Jurkat, Clone E6-1 (cell line): ENCODE measurements around the gene RETN.

Source experiments
- DNase-seq: peaks from one replicate; pipeline ENCODE4 v3.0.0-alpha.2; 2011; ENCODE audit warnings: low read depth, low spot score
- H3K4me3 ChIP-seq: 2 replicates; pipeline ENCODE4 v1.5.1; 2011; ENCODE audit warnings: mild to moderate bottlenecking, low read length, control low read depth, moderate library complexity

Gene RETN

DNA sequence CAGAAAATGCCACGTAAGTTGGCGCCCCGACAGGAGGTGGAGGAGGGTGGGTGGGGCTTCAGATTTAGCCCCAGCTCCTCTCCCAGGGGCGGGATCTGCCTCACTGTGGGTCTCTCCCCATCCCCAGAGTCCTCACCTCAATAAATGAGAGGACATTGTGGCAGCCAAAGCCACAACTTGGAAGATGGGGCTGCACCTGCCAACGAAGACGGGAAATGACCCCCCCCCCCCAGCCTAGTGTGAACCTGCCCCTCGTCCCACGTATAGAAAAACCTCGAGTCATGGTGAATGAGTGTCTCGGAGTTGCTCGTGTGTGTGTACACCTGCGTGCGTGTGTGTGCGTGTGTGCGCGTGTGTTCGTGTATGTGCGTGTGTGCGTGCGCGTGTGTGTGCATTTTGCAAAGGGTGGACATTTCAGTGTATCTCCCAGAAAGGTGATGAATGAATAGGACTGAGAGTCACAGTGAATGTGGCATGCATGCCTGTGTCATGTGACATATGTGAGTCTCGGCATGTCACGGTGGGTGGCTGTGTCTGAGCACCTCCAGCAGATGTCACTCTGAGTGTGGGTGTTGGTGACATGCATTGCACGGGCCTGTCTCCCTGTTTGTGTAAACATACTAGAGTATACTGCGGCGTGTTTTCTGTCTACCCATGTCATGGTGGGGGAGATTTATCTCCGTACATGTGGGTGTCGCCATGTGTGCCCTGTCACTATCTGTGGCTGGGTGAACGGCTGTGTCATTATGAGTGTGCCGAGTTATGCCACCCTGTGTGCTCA, 10.3 kb downstream of the RETN start:
- DNase-seq, result peak; percentile 75
- H3K4me3 ChIP-seq, result peak overlapping the region; percentile 31

DNA sequence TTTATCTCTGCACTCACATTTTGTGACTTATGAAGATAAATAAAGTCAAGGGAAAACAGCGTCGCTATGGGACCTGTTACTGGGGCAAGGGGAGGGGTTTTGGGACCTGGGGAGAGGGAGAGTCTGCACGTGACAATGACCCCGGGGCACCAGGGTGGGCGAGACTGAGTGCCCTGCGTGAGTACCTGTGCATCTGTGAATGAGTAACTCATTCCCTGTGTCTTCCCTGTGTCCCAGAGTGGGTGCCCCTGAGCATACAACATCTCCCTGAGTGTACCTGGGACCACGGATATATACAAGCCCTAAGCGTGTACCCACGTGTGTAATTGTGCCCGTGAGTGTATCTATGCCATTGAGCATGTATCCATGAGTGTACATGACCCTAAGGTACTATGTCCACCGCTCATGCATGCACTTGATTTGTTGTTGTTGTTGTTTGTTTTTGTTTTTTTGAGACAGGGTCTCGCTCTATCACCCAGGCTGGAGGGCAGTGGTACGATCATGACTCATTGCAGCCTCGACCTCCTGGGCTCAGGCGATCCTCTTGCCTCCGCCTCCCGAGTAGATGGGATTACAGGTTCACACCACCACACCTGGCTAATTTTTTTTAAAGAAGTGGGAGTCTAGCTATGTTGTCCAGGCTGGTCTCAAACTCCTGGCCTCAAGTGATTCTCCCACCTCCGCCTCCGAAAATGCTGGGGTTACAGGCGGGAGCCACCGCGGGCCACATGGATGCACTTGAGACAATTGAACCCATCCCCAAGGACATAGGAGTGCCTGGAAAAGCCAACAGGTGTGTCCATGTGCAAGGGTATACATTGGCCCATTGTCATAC, 11.1 kb downstream of the RETN start:
- peak overlapping the region; percentile 87 for H3K4me3 ChIP-seq
- DNase-seq, result no peak

DNA sequence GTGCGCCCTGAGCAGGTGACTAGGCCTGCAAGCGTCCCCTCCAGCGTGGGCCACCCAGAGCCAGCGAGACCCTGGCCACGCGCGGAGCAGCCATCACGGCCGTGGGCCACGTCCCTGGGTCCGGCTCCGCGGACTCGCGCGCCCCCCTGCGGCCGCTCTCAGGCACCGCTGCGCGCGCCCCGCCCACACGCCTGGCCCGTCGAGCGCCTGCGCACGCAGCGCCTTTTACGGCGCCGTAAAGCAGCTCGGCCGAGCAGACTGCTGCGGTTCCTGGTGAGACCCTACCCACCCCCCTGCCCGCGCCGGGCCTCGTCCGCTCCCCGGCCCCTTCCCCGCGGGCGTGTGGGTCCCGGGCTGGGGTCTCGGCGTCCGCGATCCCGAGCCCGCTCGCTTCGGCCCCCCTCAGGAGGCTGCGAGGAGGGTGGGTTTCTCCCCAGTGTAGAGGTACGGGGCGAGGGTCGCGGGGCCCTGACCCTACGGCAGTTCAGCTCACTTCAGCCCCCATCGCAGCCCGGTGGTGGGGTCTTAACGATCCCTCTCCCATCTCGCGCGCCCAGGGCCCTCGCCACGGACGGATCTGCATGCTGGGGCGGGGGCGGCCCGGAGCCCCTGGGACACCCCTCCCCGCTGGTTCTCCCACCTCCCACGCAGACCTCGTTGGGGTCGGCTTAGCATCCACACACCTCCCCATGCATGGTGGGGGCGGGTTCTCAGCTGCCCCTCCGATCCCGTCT, 11.9 kb downstream of the RETN start, which contains the start of gene TRAPPC5:
TRAPPC5 (plus strand) TSS at position 228 of the 734 bp plus-strand sequence. CDS start 1,421 bp downstream, outside the sequence.
- peak within 1 kb of the TSS; percentile 87 for H3K4me3 ChIP-seq
- peak; percentile 78 for DNase-seq

DNA sequence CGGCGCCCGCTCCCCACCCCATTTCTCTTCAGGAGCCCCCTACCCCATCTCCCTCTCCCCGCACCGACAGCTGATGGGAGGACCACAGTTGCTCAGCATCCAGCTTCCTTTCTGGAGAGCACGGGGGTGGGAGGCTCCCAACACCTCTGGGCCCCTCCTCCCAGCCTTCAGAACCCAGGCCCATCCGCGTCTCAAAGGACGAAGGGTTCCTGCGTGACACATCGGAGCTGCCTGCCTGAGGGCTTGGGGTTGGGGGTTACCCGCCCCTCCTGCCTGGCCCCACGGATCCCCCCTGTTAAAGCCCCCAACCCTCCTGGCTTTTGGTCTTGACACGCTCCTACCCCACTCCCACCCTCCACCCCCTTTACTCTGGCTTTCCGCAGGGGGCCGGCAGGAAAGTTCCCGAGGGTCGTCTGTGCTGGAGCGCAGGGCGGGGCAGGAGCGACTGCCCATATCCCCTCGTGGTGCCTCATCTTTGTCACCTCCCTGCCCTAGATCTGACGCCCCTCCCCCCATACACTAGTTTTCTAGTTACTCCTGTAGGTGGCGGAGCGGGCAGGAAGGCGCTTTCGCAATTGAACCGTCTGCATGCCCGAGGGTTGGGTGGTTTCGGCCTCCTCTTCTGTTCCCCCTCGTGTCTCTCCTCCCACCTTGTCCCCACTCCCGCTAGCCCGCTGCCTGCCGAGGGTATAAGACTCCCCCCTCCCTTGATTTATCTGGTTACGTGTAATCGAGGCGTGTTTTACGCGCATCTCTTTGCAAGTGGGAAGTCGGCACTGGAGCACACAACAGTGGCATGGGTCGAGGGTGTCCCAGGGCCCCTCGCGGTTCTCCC, 12.7 kb downstream of the RETN start:
- peak overlapping the region; percentile 87 for H3K4me3 ChIP-seq
- peak; percentile 90 for DNase-seq

DNA sequence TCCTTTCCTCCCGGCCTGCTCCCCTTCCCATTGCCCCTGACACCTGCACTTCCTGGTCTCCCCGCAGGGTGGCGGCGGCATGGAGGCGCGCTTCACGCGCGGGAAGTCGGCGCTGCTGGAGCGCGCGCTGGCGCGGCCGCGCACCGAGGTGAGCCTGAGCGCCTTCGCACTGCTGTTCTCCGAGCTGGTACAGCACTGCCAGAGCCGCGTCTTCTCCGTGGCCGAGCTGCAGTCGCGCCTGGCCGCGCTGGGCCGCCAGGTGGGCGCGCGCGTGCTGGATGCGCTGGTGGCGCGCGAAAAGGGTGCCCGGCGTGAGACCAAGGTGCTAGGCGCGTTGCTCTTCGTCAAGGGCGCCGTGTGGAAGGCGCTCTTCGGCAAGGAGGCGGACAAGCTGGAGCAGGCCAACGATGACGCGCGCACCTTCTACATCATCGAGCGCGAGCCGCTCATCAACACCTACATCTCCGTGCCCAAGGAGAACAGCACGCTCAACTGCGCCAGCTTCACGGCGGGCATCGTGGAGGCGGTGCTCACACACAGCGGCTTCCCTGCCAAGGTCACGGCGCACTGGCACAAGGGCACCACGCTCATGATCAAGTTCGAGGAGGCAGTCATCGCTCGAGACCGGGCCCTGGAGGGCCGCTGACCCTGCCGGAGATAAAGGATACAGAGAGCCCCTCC, 13.5 kb downstream of the RETN start:
- no peak for DNase-seq
- peak overlapping the region; percentile 87 for H3K4me3 ChIP-seq

DNA sequence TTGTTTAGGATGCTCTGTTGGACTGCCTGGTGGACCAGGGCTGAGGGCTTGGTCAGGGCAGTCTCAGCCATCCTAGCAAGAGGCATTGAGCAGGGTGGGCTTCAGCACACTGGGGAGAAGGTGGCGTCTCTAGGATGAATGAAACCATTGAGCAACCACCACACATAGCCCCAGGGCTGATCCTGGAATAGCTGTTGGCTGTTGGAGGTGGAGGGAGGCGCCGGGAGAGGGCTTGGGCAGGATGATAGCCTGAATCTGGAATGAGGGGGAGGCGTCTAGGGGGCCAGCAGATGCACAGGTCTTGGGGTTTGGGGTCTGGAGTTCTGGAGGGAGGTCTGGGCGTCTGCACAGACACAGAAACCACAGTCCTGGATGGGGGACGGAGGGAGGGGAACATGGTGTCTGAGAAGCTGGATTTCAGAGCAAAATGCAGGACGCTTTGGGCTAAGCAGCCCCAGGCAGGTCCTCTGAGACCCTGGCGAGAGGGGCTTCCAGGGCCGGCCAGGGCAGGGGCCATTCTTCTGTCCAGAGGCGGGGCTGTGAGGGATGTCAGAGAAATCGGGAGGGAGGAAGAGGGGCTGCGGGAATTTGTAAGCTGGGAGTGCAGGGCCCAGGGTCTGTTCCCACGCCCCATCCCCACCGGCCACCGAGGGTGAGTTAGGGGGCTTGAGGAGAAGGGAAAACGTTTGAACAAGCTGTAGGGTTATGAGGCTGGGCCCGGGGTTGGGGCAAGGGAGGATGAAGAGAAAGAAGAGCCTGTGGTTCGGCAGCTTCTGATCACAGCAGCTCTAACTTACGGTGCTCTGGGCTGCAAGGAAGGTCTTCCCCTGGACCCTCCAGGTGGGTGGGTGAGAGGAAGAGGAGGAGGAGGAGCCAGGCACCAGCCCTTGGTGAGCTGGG, 16.9 kb downstream of the RETN start:
- no peak overlapping the region for H3K4me3 ChIP-seq
- DNase-seq, result no peak

DNA sequence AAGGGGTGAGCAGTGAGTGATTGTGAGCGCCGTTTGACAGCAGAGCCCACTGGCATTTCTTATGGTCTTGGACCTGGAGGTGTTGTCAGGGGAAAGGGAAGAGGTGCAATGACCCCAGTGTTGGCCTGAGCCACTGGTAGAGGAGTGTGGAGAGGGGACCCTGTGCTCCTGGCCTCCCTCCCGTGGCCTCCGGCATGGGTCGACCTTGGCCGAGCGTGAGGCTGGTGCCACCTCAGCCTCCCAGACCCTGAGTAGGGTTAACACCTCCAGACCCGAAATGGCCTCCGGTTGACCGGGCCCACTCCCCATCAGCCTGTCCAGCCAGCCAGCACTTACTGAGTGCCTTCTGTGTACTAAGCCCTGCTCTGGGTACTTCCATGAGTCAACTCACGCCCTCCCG, 18.3 kb downstream of the RETN start:
- DNase-seq, result no peak
- no peak overlapping the region for H3K4me3 ChIP-seq

DNA sequence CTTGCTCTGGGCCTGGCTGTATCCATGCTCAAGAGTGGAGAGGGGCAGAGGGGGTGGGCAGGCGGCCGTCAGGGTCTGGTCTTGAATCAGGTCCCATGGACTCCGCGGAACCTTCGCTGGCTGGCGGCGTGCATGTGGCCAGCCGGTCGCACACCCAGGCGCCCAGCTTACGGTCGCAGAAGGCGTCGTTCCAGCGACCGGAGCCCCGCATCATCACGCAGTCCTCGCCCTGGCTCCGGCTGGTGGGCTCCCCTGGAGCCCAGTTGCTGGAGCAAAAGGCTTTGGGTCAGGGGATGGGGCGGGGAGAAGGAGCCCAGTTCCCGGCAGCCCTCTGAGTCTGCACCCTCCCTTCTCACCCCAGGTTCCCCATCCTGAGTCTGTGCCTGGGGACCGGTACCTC, 20.3 kb downstream of the RETN start:
- no peak overlapping the region for H3K4me3 ChIP-seq
- no peak for DNase-seq

DNA sequence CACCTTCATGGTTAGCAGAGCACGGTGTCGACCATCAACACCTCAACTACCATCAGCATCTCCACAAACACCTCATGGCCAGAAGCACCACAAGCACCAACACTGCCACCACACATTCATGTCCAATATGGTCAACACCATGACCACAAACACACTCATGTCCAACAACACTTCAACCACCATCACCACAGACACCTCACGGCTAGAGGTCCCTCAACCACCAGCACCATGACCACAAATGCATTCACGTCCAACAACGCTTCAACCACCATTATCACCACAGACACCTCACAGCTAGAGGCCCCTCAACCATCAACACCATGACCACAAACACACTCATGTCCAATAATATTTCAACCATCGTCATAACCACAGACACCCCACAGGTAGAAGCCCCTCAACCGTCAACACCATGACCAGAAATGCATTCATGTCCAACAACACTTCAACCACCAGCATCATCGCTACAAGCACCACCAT, 22.0 kb downstream of the RETN start:
- H3K4me3 ChIP-seq, result no peak overlapping the region
- no peak for DNase-seq

DNA sequence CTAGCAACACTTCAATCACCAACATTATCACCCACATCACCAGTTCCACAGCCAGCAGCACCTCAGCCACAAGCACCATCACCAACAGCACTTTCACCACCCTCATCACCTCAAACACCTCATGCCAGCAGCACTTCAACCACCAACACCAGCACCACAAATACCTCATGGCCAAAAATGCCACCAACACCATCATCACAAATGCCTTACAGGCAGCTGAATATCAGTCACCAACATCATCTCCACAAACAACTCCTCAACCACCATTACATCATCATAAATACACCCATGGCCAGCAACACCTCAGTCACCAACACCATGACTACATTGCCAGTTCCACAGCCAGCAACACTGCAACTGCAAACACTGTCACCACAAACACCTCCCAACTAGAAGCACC, 22.6 kb downstream of the RETN start:
- H3K4me3 ChIP-seq, result no peak overlapping the region

DNA sequence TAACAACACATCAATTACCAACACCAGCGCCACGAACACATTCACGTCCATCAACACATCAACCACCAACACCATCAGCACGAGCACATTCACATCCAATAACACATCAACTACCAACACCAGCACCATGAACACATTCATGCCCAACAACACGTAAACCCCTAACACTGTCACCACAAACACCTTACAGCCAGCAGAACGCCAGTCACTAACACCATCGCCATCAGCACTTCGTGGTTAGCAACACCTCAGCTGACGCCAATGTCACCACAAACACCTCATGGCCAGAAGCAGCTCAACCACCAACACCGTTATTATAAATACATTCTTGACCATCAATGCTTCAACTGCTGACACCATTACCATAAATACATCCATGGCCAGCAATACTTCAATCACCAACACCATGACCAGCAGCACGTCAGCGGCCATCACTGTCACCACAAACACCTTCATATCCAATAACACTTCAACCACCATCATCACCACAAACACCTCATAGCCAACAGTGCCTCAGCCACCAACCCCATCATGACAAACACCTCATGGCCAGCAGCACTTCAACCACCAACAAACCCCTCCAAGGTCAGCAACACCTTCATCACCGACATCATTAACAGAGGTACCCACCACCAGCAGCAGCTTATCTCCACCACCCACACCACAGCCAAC, 23.7 kb downstream of the RETN start:
- no peak overlapping the region for H3K4me3 ChIP-seq
- no peak for DNase-seq

More for the DNA sequence above, 22.6 kb downstream of the RETN start:
- DNase-seq, result no peak

DNA sequence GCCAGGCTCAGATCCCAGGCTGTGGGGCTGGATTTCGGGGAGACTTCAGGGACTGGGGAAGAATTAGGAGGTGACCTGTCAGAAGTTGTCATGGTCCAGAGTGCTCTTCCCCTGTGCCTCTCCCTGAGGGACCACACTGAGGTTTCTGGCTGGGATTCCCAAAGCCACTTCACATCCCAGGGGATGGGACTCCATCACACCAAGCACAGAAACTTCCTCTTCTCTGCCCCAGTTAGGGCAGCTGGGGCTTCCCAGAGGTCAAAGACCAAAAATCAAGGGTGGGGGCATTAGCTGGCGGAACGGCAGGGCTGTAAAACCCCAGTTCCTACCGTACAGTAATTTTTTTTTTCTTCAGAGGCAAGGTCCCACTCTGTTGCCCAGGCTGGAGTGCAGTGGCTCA, 25.6 kb downstream of the RETN start:
- DNase-seq, result no peak
- H3K4me3 ChIP-seq, result no peak overlapping the region

DNA sequence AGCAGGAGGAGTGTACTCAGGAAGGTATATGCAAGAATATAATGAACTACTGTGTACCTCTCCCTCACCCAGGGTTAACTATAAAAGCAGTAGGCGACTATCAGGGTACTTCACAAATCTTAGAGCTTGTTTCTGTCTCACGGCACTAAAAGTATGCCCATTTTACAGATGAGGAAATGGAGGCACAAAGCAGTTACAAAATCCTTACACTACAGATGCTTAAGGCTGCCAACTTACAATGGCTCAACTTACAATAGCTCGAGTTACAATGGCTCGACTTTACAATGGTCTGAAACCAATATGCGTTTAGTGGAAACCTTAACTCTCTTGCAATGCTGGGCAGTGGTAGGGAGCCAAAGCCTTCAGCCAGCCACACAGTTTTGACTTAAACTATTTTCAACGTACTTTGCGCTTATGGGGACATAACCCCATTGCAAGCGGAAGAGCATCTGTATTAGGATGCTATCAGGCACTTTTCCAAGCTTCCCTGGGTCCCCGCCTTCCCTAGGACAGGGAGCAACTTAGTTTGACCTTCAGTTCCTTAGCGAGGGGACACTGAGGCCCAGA, 29.0 kb downstream of the RETN start:
- H3K4me3 ChIP-seq, result no peak overlapping the region
- DNase-seq, result no peak

DNA sequence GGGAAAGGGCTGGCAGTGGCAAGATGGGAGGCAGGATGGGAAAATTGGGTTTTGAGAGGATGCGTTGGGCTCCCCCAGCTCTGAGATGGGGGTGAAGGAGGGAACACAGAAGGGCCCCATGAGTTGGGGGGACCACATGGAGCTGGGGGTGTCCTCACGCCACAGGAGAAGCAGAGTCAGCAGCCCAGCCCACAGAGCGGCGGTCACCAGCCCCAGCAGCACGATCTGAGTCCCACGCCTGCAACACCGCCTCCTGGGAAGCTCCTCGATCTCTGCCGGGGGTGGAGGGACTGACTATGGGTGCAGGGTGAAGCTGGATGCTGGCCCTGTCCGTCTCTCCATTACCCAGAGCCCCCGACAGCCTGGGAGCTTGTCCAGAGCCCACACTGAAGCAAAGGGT, 29.7 kb downstream of the RETN start:
- no peak overlapping the region for H3K4me3 ChIP-seq
- DNase-seq, result no peak

DNA sequence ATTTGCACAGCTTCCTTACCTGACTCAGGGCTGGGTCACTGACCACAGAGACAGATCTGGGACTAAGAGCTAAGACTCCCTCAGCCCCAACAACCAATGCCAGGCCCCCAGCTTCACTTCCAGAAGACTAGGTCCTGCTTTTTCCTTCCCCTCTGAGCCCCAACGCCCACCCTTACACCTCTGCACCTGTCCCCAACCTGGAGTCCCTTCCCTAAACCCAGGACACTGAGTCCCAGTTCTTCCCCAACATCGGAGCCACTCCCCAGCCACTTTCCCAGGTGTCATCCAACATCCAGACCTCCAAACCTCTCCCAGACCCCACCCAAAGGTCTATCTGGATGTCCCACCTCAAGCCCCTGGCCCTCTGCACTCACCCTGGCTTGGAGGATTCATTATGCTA, 30.2 kb downstream of the RETN start:
- no peak for DNase-seq
- no peak overlapping the region for H3K4me3 ChIP-seq
